ENCODE measurements around the gene PAIP2.

Gene PAIP2

GRCh38 chr5:139341689-139342422 lies at the start of gene PAIP2:
Gene PAIP2, plus strand, starts transcription at chr5:139341854. Its CDS starts 21,931 bp downstream, at chr5:139363785.
- TF ChIP-seq, protein P1, sequence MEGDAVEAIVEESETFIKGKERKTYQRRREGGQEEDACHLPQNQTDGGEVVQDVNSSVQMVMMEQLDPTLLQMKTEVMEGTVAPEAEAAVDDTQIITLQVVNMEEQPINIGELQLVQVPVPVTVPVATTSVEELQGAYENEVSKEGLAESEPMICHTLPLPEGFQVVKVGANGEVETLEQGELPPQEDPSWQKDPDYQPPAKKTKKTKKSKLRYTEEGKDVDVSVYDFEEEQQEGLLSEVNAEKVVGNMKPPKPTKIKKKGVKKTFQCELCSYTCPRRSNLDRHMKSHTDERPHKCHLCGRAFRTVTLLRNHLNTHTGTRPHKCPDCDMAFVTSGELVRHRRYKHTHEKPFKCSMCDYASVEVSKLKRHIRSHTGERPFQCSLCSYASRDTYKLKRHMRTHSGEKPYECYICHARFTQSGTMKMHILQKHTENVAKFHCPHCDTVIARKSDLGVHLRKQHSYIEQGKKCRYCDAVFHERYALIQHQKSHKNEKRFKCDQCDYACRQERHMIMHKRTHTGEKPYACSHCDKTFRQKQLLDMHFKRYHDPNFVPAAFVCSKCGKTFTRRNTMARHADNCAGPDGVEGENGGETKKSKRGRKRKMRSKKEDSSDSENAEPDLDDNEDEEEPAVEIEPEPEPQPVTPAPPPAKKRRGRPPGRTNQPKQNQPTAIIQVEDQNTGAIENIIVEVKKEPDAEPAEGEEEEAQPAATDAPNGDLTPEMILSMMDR (conservative IDR thresholded peaks at IDR 0.05; ENCODE audit: low read depth, low read length) = peak; percentile 73
- DNase-seq (ENCODE audit: low read depth) = peak; percentile 92
- H3K4me3 ChIP-seq (ENCODE audit: low read length) = peak within 1 kb of the TSS; percentile 97

GRCh38 chr5:139293202-139293506 lies 48.5 kb upstream of the PAIP2 start:
- TF ChIP-seq, protein P1 (conservative IDR thresholded peaks at IDR 0.05; ENCODE audit: low read depth, low read length) = no peak
- peak overlapping the region; percentile 82 for H3K4me3 ChIP-seq (ENCODE audit: low read length)
- no peak for DNase-seq (ENCODE audit: low read depth)

- peak within 1 kb of the TSS; percentile 82 for H3K4me3 ChIP-seq (ENCODE audit: low read length)
- DNase-seq (ENCODE audit: low read depth) = peak; percentile 86
- TF ChIP-seq, protein P1 (conservative IDR thresholded peaks at IDR 0.05; ENCODE audit: low read depth, low read length) = no peak
These were observed 47.9 kb upstream of the PAIP2 start, which contains the start of gene MATR3 for GRCh38 chr5:139293507-139294373. Gene MATR3, plus strand, starts transcription at chr5:139293740. Its CDS starts 13,676 bp downstream, at chr5:139307416.

DNA sequence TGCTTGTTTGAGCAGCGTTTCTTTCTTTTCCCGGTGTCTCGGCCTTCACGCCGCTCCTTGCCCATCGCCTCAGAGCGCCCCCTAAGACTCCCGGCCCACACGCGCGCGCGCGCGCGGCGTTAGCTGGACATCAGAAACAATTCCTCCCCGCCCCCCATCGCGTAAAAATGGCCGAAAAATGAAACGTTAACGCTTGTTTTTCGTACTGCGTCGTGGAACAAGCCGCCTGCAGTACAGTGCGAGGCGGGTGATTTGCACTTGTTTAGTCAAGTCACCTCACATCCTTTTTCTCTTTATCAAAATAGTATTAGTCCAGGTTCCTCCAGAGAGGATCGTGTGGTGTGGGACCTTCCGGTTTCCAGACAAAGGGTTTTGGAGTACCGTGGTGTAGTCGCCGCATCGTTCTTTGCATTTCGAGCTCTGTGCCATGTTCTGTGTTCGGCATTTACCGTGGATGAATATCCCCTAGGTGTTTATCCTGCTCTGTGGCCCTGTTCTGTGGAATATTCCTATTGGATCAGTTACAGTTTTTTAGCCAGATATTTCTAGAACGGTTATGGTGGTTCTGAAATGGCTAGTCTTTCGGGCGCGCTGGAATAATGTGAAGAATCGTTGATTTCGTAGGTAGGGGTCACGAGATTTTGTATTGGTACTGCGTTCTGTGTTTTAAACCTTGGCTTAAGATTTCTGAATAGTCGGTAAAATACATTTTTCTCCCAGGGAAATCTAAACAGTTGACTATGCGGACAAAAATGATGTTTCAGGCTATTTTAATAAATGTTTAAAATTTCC lies 47.1 kb upstream of the PAIP2 start:
- TF ChIP-seq, protein P1 (conservative IDR thresholded peaks at IDR 0.05; ENCODE audit: low read depth, low read length) = peak; percentile 51
- no peak for DNase-seq (ENCODE audit: low read depth)

GRCh38 chr5:139295346-139296057 lies 46.2 kb upstream of the PAIP2 start:
- TF ChIP-seq, protein P1 (conservative IDR thresholded peaks at IDR 0.05; ENCODE audit: low read depth, low read length) = no peak
- peak overlapping the region; percentile 82 for H3K4me3 ChIP-seq (ENCODE audit: low read length)
- no peak for DNase-seq (ENCODE audit: low read depth)

More for the DNA sequence above, 47.1 kb upstream of the PAIP2 start:
- peak overlapping the region; percentile 82 for H3K4me3 ChIP-seq (ENCODE audit: low read length)

DNA sequence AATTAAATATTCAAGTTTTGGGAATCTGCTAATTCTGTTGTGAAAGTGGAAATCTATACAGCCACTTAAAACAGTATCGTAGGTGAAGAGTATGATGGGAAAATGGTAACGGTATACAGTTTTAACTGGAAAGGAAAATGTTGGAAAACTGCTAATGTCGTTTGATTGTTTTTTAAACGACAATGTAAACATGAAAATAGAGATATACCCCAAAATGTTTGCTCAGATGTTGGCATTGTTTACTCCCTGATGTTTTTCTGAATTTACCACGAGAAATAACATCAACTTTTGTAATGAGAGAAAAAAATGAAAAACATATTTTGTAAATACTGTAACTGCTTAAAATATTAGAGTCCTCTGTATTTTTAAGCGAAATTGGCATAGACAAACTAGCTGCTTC lies 45.5 kb upstream of the PAIP2 start:
- DNase-seq (ENCODE audit: low read depth) = no peak
- peak overlapping the region; percentile 82 for H3K4me3 ChIP-seq (ENCODE audit: low read length)
- TF ChIP-seq, protein P1 (conservative IDR thresholded peaks at IDR 0.05; ENCODE audit: low read depth, low read length) = no peak
